Parathyroid adenoma (tissue), 2 donors: Measurements from ENCODE around the gene PRDM16.

Experiments
- H2AFZ ChIP-seq: fragments of 300-600 bp; sonication (generic); one replicate; pipeline ENCODE4 v1.7.0; 2017; ENCODE audit warnings: antibody characterized with exemption, mild to moderate bottlenecking
- H3K27ac ChIP-seq: fragments of 300-600 bp; sonication (generic); one replicate; pipeline ENCODE4 v1.7.0; 2017
- H3K27me3 ChIP-seq: fragments of 300-600 bp; sonication (generic); one replicate; pipeline ENCODE4 v1.7.0; 2017; ENCODE audit warnings: low read length; ENCODE audit not compliant: control insufficient read depth, insufficient read depth
- H3K36me3 ChIP-seq: fragments of 300-600 bp; sonication (generic); one replicate; pipeline ENCODE4 v1.7.0; 2017; ENCODE audit warnings: low read length; ENCODE audit not compliant: control insufficient read depth, insufficient read depth
- H3K4me1 ChIP-seq: fragments of 300-600 bp; sonication (generic); one replicate; pipeline ENCODE4 v1.7.0; 2017; ENCODE audit warnings: control low read depth
- H3K4me2 ChIP-seq: fragments of 300-600 bp; sonication (generic); one replicate; pipeline ENCODE4 v1.7.0; 2017; ENCODE audit warnings: low read length
- H3K4me3 ChIP-seq: fragments of 300-600 bp; sonication (generic); one replicate; pipeline ENCODE4 v1.7.0; 2017; ENCODE audit warnings: low read depth, low read length
- H3K79me2 ChIP-seq: fragments of 300-600 bp; sonication (generic); one replicate; pipeline ENCODE4 v1.7.0; 2017; ENCODE audit warnings: control low read depth
- H3K9ac ChIP-seq: fragments of 300-600 bp; sonication (generic); one replicate; pipeline ENCODE4 v1.7.0; 2017; ENCODE audit warnings: mild to moderate bottlenecking
- H3K9me3 ChIP-seq: fragments of 300-600 bp; sonication (generic); one replicate; pipeline ENCODE4 v1.7.0; 2017; ENCODE audit warnings: low read length; ENCODE audit not compliant: control insufficient read depth
- CTCF ChIP-seq: fragments of 300-600 bp; sonication (generic); IDR thresholded peaks from one replicate; pipeline ENCODE4 v1.7.0; 2017; ENCODE audit warnings: antibody characterized with exemption, mild to moderate bottlenecking
- donor health status: primary hyperparathyroidism.

Gene PRDM16

GRCh38 chr1:3355089-3355488 is 286.1 kb downstream of the PRDM16 start:
- Histone ChIP-seq H2AFZ (no peak overlapping the region), H3K4me3 (no peak overlapping the region), H3K4me2 (no peak overlapping the region), H3K27ac (no peak overlapping the region), H3K79me2 (no peaks in the 10 kb centered on the region), H3K9ac (no peak overlapping the region), H3K36me3 (no peaks in the 10 kb centered on the region), H3K9me3 (no peaks in the 10 kb centered on the region), H3K4me1 (no peaks in the 10 kb centered on the region), H3K27me3 (no peaks in the 10 kb centered on the region)
- no peak for TF ChIP-seq CTCF

DNA sequence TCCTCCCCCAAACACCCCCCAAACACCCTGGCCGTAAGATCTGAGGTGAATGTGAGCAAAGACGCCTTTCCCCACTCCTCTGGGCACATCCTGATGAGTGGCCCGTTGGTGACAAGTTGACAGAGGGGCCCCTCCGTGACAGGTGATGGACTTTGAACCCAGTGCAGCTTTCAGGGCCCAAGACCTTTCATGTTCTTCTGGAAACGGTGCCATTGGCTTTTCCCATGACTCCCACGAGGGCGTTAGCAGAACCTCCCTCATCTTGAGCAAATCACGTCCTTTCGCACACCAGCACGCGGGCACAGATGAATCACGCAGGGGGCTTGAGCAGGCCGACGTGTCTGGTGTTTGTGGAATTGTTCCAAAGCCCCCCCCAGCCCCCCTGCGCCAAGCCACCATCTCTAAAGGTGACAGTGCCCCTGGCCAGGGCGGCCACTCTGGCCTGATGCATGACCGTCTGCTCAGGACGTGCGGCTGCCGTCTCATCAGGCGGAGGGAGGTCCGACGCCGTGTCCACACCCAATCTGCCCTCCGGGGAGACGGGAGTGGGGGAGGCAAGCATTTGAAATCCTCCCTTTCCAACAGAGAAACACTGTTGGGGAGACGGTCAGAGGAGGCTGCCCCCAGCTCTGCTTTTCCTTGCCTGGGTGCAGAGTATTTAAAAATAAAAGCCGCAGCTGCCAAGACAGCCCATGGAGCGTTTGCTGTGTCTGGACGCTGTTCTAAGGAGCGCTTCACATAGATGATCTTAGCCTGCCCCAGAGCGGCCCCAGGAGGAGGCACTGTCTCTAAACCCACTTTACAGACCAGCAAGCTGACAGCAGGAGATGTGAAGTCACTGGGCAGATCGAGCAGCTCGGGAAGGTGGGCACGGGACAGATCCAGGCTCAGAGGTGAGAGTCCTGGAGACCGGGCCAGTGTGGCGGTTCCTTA is 287.2 kb downstream of the PRDM16 start:
- Histone ChIP-seq H3K4me1 (no peaks in the 10 kb centered on the region), H3K27ac (no peak overlapping the region), H3K27me3 (no peaks in the 10 kb centered on the region), H3K36me3 (no peaks in the 10 kb centered on the region), H2AFZ (no peak overlapping the region), H3K4me3 (no peak overlapping the region), H3K9me3 (no peaks in the 10 kb centered on the region), H3K79me2 (no peaks in the 10 kb centered on the region), H3K4me2 (no peak overlapping the region), H3K9ac (no peak overlapping the region)
- TF ChIP-seq CTCF, result no peak

DNA sequence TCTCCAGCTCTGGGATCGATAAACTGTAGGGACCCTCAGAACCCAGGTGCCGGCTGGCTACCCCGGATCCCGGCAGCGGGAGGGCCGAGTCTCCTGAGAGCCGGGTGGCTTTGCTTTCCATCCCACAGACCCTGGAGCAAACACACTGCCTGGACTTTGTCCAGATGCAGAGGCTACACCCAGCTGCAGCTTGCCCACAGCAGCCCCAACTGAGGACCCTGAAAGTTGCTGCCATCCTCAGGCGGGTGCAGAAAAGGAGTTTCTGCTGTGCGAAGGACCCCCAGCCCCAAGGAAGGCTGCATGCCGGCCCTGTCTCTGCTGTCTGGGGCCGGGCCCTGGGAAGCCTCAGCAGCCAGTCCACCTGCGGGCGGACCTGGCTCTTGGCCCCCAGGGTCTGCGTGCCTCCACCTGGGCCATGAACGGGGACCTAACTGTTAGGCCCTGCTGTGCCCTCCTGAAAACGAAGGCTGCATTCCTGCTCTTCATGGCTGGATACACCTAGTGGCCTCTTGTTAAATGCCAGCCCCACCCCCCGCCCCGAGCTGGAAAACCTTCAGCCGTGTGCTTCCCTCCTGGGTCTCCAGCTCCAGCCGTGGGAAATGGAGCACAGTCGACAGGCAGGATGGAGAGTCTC is 287.9 kb downstream of the PRDM16 start:
- Histone ChIP-seq H3K36me3 (no peaks in the 10 kb centered on the region), H3K4me3 (no peak overlapping the region), H3K9ac (no peak overlapping the region), H2AFZ (no peak overlapping the region), H3K4me1 (no peaks in the 10 kb centered on the region), H3K79me2 (no peaks in the 10 kb centered on the region), H3K27me3 (no peaks in the 10 kb centered on the region), H3K27ac (no peak overlapping the region), H3K9me3 (no peaks in the 10 kb centered on the region), H3K4me2 (no peak overlapping the region)
- no peak for TF ChIP-seq CTCF

DNA sequence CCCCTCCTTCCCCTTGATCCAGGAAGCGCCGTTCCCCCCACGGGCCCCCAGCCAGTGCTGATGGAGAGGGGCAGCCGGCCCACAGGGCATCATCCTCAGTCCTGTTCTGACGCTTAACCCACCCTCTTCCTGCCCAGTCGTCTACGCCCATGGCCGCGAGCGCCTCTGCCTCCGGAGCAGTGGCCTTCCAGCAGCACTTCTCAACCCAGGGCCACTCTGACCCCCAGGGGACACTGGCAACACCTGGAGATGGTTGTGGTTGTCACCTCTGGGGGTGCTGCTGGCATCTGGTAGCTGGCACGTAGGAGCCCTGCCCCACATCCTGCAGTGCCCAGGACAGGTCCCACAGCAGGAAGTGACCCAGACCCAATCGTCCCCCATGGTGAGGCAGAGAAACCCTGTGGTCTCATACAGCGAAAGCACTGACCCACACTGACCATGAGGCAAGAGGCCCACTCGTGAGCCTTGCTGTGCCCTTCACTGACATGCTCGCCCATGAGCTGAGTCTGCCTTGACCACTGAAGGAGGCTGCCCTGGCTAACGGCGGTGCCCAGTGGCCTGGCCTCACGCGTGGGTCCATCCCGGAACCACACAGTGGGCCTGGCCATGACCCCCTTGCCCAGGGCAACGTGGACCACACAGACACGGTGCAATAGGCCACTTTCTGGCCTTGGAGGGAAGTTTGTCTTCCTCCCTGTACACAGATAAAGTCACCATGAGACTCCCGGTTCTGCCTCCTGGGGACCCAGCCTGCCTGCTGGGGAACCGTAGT is 288.7 kb downstream of the PRDM16 start:
- Histone ChIP-seq H3K27ac (no peak overlapping the region), H3K27me3 (no peaks in the 10 kb centered on the region), H3K4me3 (no peak overlapping the region), H2AFZ (no peak overlapping the region), H3K9me3 (no peaks in the 10 kb centered on the region), H3K79me2 (no peaks in the 10 kb centered on the region), H3K4me2 (no peak overlapping the region), H3K9ac (no peak overlapping the region), H3K36me3 (no peaks in the 10 kb centered on the region), H3K4me1 (no peaks in the 10 kb centered on the region)
- TF ChIP-seq CTCF, result no peak
